ENCODE measurements around the gene TMEM178B. TPM values are rescaled to one million over a fixed set of nuclear protein-coding genes. Genes with fewer than 3 reads are reported as not detected.

The TMEM178B gene
- total RNA-seq, 2 donors from 2014 or later: 0.18 to 0.25 TPM

DNA sequence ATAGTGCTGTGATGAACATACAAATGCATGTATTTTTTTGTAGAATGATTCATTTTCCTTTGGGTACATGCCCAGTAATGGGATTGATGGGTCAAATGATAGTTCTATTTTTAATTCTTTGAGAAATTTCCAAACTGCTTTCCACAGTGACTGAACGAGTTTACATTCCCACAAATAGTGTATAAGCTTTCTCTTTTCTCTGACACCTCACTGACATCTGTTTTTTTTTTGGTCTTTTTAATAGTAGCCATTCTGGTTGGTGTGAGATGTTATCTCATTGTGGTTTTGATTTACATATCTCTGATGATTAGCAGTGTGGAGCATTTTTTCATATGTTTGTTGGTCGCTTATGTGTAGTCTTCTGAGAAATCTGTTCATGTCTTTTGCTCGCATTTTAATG lies 282.3 kb downstream of the TMEM178B start:
- ATAC-seq (no peak), DNase-seq (ENCODE audit: low spot score in 2 of 2) (no peak)
- Mint-ChIP-seq H3K36me3 (peaks cover 0 to 6% of the 10 kb centered on the region in 2 donors), H3K9me3 (peaks cover 0 to 5% of the 10 kb centered on the region in 2 donors), H3K27ac (no peak overlapping the region)

DNA sequence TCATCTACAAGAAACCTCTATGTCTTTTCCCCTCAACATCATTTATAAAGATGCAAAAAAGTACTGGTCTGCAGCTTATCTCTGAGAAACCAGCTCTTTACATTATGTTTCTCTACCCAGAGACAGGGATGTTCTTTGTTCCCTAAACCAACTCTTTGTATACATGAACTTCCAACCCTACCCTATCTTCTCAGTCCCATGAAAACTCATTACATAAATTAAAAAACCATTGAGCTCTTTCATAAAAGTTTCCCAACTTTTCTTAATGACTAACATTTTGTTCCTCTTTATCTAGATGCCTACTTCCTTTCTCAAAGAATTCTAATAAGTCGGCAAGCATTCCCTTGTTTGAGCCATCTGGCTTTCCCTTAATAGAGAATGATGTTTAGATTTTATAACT lies 284.5 kb downstream of the TMEM178B start:
- Mint-ChIP-seq H3K27ac (no peak overlapping the region), H3K36me3 (peaks cover 0 to 6% of the 10 kb centered on the region in 2 donors), H3K9me3 (peaks cover 0 to 5% of the 10 kb centered on the region in 2 donors)
- no peak for ATAC-seq
- no peak for DNase-seq (ENCODE audit: low spot score in 2 of 2)

DNA sequence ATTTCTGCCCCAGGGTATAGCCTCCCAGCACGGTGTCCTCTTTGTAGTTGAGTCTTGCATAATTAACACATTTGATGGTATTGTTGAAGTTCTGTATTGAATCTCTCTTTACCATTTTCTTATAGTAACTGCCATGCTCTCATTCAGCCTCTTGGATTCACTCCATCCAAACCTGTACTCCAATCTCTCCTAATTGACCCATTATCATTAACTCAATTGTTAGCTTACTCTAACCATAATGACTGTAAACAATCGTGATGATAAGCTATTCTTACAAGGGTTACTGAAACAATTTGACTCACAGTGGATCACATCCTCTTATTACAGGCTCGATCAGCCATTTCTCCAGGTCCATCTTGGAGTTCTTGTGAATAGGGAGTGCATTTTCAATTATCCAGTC lies 285.4 kb downstream of the TMEM178B start:
- H3K9me3 Mint-ChIP-seq: peaks cover 0 to 5% of the 10 kb centered on the region in 2 donors
- ATAC-seq: no peak
- DNase-seq (ENCODE audit: low spot score in 2 of 2): no peak
- peaks cover 0 to 6% of the 10 kb centered on the region in 2 donors for H3K36me3 Mint-ChIP-seq
- no peak overlapping the region for H3K27ac Mint-ChIP-seq

DNA sequence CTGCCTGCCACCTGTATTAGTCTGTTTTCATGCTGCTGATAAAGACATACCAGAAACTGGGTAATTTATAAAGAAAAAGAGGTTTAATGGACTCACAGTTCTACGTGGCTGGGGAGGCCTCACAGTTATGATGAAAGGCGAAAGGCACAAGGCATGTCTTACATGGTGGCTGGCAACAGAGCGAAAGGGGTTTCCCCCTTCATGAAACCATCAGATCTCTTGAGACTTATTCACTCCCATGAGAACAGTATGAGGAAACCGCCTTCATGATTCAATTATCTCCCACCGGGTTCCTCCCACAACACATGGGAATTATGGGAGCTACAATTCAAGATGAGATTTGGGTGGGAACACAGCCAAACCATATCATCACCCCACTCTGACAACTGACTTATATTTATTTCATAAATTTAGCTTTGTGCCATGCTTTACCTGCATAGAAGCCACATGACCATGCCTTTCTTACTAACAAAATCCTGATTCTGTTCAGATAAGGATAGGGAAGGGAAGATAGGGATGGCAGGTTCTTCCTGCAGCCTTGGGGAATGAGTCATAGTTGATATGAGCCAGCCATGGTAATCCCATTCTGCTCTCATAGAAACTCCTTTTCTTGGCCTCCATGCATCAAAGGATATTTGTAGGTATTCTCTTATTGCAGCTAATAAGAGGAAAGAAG lies 286.0 kb downstream of the TMEM178B start:
- no peak for DNase-seq (ENCODE audit: low spot score in 2 of 2)
- no peak overlapping the region for H3K27ac Mint-ChIP-seq
- peaks cover 0 to 5% of the 10 kb centered on the region in 2 donors for H3K9me3 Mint-ChIP-seq
- ATAC-seq: no peak
- peaks cover 0 to 6% of the 10 kb centered on the region in 2 donors for H3K36me3 Mint-ChIP-seq

DNA sequence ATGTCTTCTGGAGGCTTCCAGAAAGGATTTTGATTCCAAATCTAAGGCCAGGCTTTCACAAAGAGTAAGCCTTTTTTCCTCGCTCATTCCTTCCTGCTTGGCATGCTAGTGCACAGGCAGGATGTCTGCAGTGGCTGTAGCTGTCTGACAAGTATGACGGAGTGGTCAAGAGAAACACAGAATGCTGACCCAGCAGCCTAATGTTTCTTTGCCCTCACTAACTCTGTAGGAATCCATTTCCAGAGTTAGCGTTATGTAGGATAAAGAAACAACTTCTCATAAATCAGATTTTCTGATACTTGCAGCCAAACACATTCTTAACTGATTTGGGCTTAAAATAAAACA lies 286.5 kb downstream of the TMEM178B start:
- no peak overlapping the region for H3K27ac Mint-ChIP-seq
- no peak for ATAC-seq
- H3K36me3 Mint-ChIP-seq: peaks cover 0 to 6% of the 10 kb centered on the region in 2 donors
- peaks cover 0 to 5% of the 10 kb centered on the region in 2 donors for H3K9me3 Mint-ChIP-seq
- no peak for DNase-seq (ENCODE audit: low spot score in 2 of 2)

DNA sequence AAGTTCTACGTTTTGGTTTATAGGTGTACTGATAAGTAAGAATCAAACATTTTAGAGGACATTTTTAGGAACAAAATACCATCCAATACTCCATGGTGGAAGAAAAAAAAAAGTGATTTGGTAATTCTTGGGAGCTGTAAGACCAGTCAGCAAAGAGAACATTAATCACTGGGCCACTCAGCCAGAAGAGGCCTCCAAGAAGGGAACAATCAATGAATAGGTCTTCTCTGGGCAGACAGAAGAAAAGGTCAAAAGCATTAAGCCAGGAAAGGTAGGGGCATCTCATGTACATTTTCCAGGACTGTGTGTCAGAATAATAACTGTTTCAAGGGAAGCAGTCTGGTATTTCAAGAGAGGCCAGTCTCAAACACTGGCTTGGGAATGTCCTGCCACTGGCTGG lies 286.9 kb downstream of the TMEM178B start:
- no peak overlapping the region for H3K27ac Mint-ChIP-seq
- ATAC-seq: no peak
- peaks cover 0 to 6% of the 10 kb centered on the region in 2 donors for H3K36me3 Mint-ChIP-seq
- peaks cover 0 to 5% of the 10 kb centered on the region in 2 donors for H3K9me3 Mint-ChIP-seq
- DNase-seq (ENCODE audit: low spot score in 2 of 2): no peak

DNA sequence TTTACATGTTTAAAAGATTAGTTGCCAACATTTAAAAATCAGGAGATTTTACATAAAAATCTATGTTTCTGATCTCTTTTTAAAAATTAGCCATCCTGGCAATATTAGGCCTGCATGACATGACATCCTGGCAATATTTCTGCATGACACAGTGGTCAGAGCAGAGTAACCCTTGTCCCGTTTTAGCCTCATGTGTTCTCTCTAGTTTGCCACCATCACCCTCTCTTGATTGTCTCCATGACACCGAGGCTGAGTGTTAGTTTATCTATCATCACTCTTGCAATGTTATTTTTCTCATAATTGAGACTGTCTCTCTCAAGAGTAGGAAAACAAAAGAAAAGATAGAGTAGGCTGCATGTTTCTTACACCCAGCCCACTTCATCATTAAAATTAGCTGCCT lies 287.6 kb downstream of the TMEM178B start:
- no peak for ATAC-seq

DNA sequence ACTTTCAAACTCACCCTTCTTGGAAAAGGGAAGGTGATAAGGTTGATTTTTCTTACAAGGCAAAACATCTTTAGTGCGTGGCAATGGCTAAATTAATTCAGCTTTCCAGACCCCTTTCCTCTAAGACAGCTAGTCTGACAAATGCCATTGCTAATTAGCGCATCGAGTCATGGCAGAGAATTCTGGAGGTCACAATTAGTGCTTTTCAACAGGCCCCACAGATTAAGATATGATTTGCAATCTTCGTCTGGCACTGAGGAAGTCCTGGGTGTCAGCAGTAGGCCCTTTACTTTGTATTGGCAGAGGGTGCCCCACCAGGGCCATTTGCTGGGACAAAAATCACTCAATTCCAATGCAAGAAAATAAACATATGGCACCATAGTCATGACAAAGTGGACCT lies 288.1 kb downstream of the TMEM178B start:
- no peak for ATAC-seq

More for the DNA sequence above, 287.6 kb downstream of the TMEM178B start:
- H3K27ac Mint-ChIP-seq: no peak overlapping the region
- peaks cover 0 to 6% of the 10 kb centered on the region in 2 donors for H3K36me3 Mint-ChIP-seq
- H3K9me3 Mint-ChIP-seq: peaks cover 0 to 5% of the 10 kb centered on the region in 2 donors
- DNase-seq (ENCODE audit: low spot score in 2 of 2): no peak

DNA sequence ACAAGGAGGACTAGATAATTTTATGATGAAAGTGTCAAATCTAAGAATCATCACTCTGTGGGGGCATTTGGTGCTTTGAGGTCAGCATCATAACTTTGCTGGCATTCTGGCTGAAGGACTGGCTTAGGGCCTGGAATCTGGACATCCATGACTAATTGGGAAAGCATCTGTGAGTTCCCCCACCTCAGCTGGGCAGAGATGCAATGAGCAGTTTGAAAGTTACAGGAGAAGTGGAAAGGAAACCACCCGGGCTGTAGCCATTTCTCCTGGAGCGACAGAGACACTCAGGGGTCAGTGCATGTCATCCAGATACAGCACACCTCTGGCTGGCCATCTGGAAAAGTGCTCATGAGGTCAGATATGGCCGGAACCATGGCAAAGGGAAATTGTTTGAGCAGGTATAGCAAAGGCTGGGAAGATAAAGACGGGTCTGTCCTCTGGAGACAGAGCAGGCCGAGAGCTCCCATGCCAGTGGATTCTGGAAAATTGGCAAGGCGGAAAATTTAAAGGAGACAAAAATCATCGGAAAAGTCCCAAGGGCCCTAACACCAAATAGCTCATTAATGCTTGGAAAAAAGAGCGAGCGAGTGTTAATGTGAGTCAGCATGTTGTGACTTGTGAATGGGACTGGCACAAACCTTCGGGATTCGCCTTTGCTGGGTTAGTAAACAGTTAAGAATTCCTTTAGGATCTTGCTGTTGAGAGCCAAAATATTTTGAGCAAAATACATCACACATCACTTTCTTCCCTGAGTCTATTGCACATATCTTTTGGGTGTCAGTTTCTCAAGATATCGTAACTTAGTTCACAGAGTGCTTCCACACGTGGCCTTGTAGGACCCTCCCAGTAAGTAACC lies 288.9 kb downstream of the TMEM178B start:
- ATAC-seq: no peak
- no peak for DNase-seq (ENCODE audit: low spot score in 2 of 2)
- Mint-ChIP-seq H3K36me3 (peaks cover 0 to 6% of the 10 kb centered on the region in 2 donors), H3K9me3 (peaks cover 0 to 5% of the 10 kb centered on the region in 2 donors), H3K27ac (no peak overlapping the region)

More for the DNA sequence above, 288.1 kb downstream of the TMEM178B start:
- Mint-ChIP-seq H3K27ac (no peak overlapping the region), H3K36me3 (peaks cover 0 to 6% of the 10 kb centered on the region in 2 donors), H3K9me3 (peaks cover 0 to 5% of the 10 kb centered on the region in 2 donors)
- no peak for DNase-seq (ENCODE audit: low spot score in 2 of 2)

DNA sequence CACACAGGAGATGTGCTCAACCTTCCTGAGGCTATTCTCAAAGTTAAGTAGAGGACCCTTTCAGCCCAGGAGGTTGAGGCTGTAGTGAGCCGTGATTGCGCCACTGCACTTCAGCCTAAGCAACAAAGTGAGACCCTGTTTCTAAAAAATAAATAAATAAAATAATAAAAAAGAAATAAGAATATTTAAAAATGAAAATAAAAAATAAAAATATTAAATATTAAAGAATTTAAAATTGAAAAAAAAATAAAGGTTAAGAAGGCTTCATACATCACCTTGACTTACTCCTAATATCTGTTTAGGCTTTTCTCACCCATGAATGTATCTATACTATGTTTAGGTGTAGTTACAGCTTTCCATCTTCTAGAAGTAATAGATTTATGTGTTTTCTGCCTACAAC lies 289.9 kb downstream of the TMEM178B start:
- ATAC-seq: no peak
- DNase-seq (ENCODE audit: low spot score in 2 of 2): no peak
- Mint-ChIP-seq H3K36me3 (peaks cover 0 to 6% of the 10 kb centered on the region in 2 donors), H3K9me3 (peaks cover 0 to 5% of the 10 kb centered on the region in 2 donors), H3K27ac (no peak overlapping the region)

DNA sequence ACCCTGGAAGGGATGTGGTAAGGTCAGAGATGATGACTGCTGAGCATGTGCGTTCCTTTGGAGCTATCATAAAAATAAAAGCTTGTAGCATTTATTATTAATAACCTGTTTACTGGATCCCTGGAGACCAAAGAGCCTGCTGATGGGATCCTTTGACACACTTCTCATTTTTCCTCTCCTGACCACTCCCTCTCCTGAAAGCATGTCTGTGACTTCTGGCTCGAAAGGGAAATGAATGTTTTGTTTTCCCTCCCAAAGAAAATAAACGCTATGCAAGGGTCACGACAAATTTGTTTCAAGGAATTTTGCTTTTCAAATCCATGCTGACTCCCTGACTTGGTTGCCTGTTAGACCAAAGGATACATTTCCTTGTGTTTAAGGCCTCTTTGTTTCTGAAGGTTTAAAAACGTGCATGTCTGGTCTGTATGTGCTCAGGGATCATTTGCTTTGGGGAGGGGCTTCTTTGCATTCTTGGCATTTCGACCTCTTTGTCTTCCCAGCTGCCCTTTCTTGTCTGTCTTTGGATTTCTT lies 292.3 kb downstream of the TMEM178B start:
- Mint-ChIP-seq H3K9me3 (no peaks in the 10 kb centered on the region), H3K27ac (no peak overlapping the region), H3K36me3 (no peaks in the 10 kb centered on the region)
- DNase-seq (ENCODE audit: low spot score in 2 of 2): no peak
- no peak for ATAC-seq

DNA sequence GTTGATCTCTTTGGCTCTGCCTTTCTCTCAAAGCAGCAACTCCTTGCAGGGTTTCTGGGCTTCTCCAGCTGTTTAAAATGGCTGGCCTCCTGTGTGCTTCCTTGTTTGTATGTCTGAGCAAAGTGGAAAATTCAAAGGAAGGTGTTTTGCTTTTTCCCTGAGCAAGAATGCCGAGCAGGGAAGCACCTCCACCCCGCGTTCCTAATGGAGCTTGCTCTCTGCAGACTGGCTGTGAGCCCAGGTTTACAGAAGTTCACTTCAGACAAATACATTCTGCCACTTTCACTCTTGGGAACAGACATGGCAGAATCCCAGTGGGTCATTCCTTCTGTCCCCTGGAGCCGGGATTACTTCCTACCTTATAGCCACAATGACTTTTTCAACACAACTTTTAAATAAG lies 295.6 kb downstream of the TMEM178B start:
- no peak for DNase-seq (ENCODE audit: low spot score in 2 of 2)
- ATAC-seq: no peak
- Mint-ChIP-seq H3K9me3 (no peaks in the 10 kb centered on the region), H3K36me3 (no peaks in the 10 kb centered on the region), H3K27ac (no peak overlapping the region)

DNA sequence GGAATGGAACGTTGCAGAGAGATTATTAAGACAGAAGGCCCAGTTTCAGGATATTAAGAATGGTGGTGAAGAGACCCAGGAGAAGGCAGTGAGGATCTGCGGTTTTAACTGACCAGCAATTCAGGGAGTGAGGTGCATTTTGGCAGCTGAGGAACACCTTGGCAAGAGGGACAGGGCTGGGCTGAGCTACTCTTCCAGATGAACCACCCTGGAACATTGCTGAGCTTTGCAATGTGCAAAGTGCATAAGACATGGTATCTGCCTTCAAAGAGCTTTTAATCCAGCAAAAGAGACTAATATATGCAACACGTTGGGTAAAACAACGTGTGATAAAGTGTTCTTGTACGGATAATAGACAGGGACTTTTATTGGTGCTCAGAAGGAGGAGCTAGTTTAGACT lies 296.3 kb downstream of the TMEM178B start:
- no peak for DNase-seq (ENCODE audit: low spot score in 2 of 2)
- no peaks in the 10 kb centered on the region for H3K36me3 Mint-ChIP-seq
- H3K9me3 Mint-ChIP-seq: no peaks in the 10 kb centered on the region
- no peak for ATAC-seq
- H3K27ac Mint-ChIP-seq: no peak overlapping the region

DNA sequence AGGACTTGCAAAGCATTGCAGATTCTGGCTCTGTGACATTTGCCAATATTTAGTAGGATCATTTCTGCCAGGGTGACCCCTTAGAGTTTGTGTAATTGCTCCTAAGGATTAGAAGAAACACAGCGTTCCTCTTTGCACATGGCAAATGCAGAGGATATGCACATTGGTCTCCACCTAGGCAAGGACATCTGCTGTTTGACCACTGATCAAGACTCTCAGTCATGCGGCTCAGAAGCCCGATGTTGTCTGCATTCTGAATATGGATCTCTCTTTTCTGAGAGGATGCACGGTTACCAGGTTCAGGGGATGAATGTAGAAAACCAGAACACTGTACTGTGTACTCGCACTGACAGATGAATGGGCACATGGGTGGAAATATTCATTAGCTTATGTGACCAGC lies 296.8 kb downstream of the TMEM178B start:
- DNase-seq (ENCODE audit: low spot score in 2 of 2): no peak
- no peaks in the 10 kb centered on the region for H3K9me3 Mint-ChIP-seq
- H3K27ac Mint-ChIP-seq: no peak overlapping the region
- ATAC-seq: no peak
- H3K36me3 Mint-ChIP-seq: no peaks in the 10 kb centered on the region

DNA sequence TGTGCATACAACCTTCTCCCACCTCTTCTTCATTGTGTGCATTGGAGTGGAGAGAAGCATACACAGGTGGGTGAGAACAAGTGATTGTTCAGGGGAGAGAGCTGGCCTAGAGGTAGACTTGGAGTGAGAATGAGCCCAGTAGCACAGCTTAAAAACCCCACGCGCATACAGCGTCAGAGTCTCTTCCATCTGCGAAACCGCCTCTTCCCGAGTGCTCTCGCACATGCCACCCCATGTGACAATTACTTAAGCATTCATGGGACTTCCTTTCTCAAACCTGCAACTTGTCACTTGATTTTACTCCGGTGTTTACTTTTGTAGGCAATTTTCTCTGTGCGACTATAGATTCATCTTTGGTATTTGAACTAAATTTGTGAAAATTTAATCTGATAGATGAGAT lies 300.6 kb downstream of the TMEM178B start:
- no peaks in the 10 kb centered on the region for H3K36me3 Mint-ChIP-seq
- no peak for ATAC-seq
- no peak overlapping the region for H3K27ac Mint-ChIP-seq
- no peak for DNase-seq (ENCODE audit: low spot score in 2 of 2)
- no peaks in the 10 kb centered on the region for H3K9me3 Mint-ChIP-seq

DNA sequence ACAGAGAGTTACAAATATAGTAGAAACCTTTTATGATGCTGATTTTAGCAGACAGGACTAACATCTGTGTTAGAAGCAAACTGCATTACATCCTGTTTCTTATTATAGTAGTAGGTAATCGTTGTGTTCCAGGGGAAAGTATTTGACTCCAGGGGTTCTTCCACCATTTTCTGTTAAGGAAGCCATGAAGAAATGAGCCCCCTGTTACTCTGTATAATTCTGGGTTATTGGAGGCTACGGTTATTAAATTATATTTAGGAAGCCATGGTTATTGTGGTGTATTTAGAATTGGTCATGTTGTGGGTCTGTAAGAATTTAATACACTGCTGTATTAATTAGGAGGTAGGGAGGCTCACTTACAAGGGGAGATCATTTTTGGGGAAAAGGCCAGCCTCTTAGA lies 301.6 kb downstream of the TMEM178B start:
- DNase-seq (ENCODE audit: low spot score in 2 of 2) (no peak), ATAC-seq (no peak)
- Mint-ChIP-seq H3K36me3 (no peaks in the 10 kb centered on the region), H3K9me3 (no peaks in the 10 kb centered on the region), H3K27ac (no peak overlapping the region)

DNA sequence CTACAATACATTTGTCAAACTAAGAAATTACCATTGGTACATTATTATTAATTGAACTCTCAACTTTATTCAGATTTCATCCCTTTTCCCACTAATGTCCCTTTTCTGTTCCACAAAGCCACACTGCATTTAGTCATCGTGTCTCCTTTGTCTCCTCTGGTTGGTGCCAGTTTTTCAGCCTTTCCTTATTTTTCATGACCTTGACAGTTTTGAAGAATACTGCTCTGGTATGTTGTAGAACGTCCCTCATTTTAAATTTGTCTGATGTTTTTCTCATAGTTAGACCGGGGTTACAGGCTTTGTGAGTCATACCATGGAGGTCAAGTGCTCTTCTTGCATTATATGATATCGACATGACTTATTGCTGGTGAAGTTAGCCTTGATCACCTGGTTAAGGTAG lies 304.0 kb downstream of the TMEM178B start:
- ATAC-seq: no peak
- no peak for DNase-seq (ENCODE audit: low spot score in 2 of 2)
- Mint-ChIP-seq H3K36me3 (no peaks in the 10 kb centered on the region), H3K27ac (no peak overlapping the region), H3K9me3 (no peaks in the 10 kb centered on the region)

Data from activated naive CD4-positive, alpha-beta T cell treated with anti-CD3 and anti-CD28 coated beads, Interleukin-2, amount 50 U/mL, for 72 hours (primary cell).